ENCODE measurements around the gene CIB1. TPM values are rescaled to one million over a fixed set of nuclear protein-coding genes. Genes with fewer than 3 reads are reported as not detected.

Gene CIB1
- polyA plus RNA-seq, 1 of the 3 experiments (the other 2 are of a cell fraction): 87.9 TPM

- no peak for TF ChIP-seq SMC3 (IDR thresholded peaks at IDR 0.05; ENCODE audit: low read depth, low read length)
- no peak for TF ChIP-seq REST (IDR thresholded peaks at IDR 0.05; ENCODE audit: low read depth, low read length)
- no peak for TF ChIP-seq NRF1 (IDR thresholded peaks at IDR 0.05; ENCODE audit: low read depth, low read length)
- TF ChIP-seq USF2 (IDR thresholded peaks at IDR 0.05; ENCODE audit: borderline replicate concordance, low read depth, low read length): no peak
- TF ChIP-seq CTCF (IDR thresholded peaks at IDR 0.05): no peak
- H3K4me1 ChIP-seq (ENCODE audit: control insufficient read depth in 1 of 2, insufficient read depth in 2 of 2, low read depth in 1 of 2, low read length in 1 of 2): no peaks in the 10 kb centered on the region
- 90% methylated on average over 14 of the region's 22 CpGs for WGBS (ENCODE audit: low lambda C conversion rate)
Observed at GRCh38 chr15:90241343-90242192, 7.8 kb upstream of the CIB1 start.

GRCh38 chr15:90240856-90241255 is 7.1 kb upstream of the CIB1 start:
- H3K9ac ChIP-seq: no peak overlapping the region
- no peaks in the 10 kb centered on the region for H3K9me2 ChIP-seq
- no peak for TF ChIP-seq FOSL2 (IDR thresholded peaks at IDR 0.05; ENCODE audit: borderline replicate concordance, low read depth)
- TF ChIP-seq NRF1 (IDR thresholded peaks at IDR 0.05; ENCODE audit: low read depth, low read length): no peak
- TF ChIP-seq GATA2 (CRISPR knock-in tag; IDR thresholded peaks at IDR 0.05): no peak
- TF ChIP-seq SIN3A (IDR thresholded peaks at IDR 0.05; ENCODE audit: borderline replicate concordance, low read depth, low read length): no peak
- no peak for TF ChIP-seq EP300 (IDR thresholded peaks at IDR 0.05; ENCODE audit: borderline replicate concordance in 1 of 2, low read depth in 1 of 2, low read length in 1 of 2)
- TF ChIP-seq REST (IDR thresholded peaks at IDR 0.05; ENCODE audit: low read depth, low read length): no peak
- no peak for TF ChIP-seq SMC3 (IDR thresholded peaks at IDR 0.05; ENCODE audit: low read depth, low read length)
- no peak for TF ChIP-seq TEAD4 (IDR thresholded peaks at IDR 0.05; ENCODE audit: borderline replicate concordance, insufficient read depth)
- TF ChIP-seq PBX3 (IDR thresholded peaks at IDR 0.05): no peak
- no peak for TF ChIP-seq JUND (IDR thresholded peaks at IDR 0.05)
- no peaks in the 10 kb centered on the region for H3K9me3 ChIP-seq
- no peak overlapping the region for H3K4me2 ChIP-seq
- peaks cover 5 to 7% of the 10 kb centered on the region in 2 experiments for H3K36me3 ChIP-seq (replicated peaks in 1 of 2; ENCODE audit: control insufficient read depth in 1 of 2, insufficient read depth in 2 of 2, low read length in 1 of 2)
- no peak overlapping the region for H3K27ac ChIP-seq (ENCODE audit: low read depth in 2 of 2, low read length in 1 of 2)
- ChIA-PET POLR2A (no interaction called here), CTCF (interaction anchor here (0.6 to 2.2 kb wide), 2 partner anchors 9 to 97 kb away, joined by 3 to 6 read pairs; partner anchors contain the start of gene TTLL13)
- no peak overlapping the region for H2AFZ ChIP-seq (ENCODE audit: low read depth)
- no peaks in the 10 kb centered on the region for H3K79me2 ChIP-seq (ENCODE audit: insufficient read depth)
- H3K4me1 ChIP-seq (ENCODE audit: control insufficient read depth in 1 of 2, insufficient read depth in 2 of 2, low read depth in 1 of 2, low read length in 1 of 2): no peaks in the 10 kb centered on the region
- WGBS (ENCODE audit: low lambda C conversion rate): 98% methylated on average over 8 of the region's 8 CpGs
- no peak for DNase-seq
- H3F3A ChIP-seq (replicated peaks; ENCODE audit: insufficient read depth): no peaks in the 10 kb centered on the region
- no peak overlapping the region for H3K4me3 ChIP-seq (ENCODE audit: low read depth in 2 of 2, low read length in 1 of 2)
- no peaks in the 10 kb centered on the region for H3K27me3 ChIP-seq (ENCODE audit: insufficient read depth)
- no peaks in the 10 kb centered on the region for H4K20me1 ChIP-seq (ENCODE audit: insufficient read depth)

More at GRCh38 chr15:90241343-90242192, 7.8 kb upstream of the CIB1 start:
- Histone ChIP-seq H3K36me3 (replicated peaks in 1 of 2; ENCODE audit: control insufficient read depth in 1 of 2, insufficient read depth in 2 of 2, low read length in 1 of 2) (peaks cover 5 to 7% of the 10 kb centered on the region in 2 experiments), H3K27ac (ENCODE audit: low read depth in 2 of 2, low read length in 1 of 2) (no peak overlapping the region), H3K9me2 (no peaks in the 10 kb centered on the region), H3K9ac (no peak overlapping the region), H3K9me3 (no peaks in the 10 kb centered on the region), H2AFZ (ENCODE audit: low read depth) (no peak overlapping the region), H3K4me2 (no peak overlapping the region), H3K4me3 (ENCODE audit: low read depth in 2 of 2, low read length in 1 of 2) (no peak overlapping the region), H4K20me1 (ENCODE audit: insufficient read depth) (no peaks in the 10 kb centered on the region), H3K79me2 (ENCODE audit: insufficient read depth) (no peaks in the 10 kb centered on the region), H3F3A (replicated peaks; ENCODE audit: insufficient read depth) (no peaks in the 10 kb centered on the region), H3K27me3 (ENCODE audit: insufficient read depth) (no peaks in the 10 kb centered on the region)
- DNase-seq: no peak
- POLR2A ChIA-PET: no interaction called here
- CTCF ChIA-PET: interaction anchor here (2.2 kb wide), 1 partner anchor 8 kb away, joined by 6 read pairs; the partner anchor contains the start of gene TTLL13

All from SK-N-SH (cell line).